ENCODE data around the gene SNX5. TPM values are rescaled to one million over a fixed set of nuclear protein-coding genes. Genes with fewer than 3 reads are reported as not detected.

SNX5 gene
- total and polyA plus RNA-seq, 2 of the 13 experiments (the other 11 are each of a cell fraction or from before 2014, with no cell fraction given): 664 to 1,040 TPM

- Histone ChIP-seq H3K27me3 (ENCODE audit: control insufficient read depth in 1 of 2, insufficient read depth in 2 of 2, low read length in 2 of 2) (peaks cover 7 to 40% of the 10 kb centered on the region in 2 experiments; a peak in 4 of 5 replicates), H3K9ac (ENCODE audit: insufficient read depth, low read depth, low read length) (peak overlapping the region; percentile 12; the same call in 1 of the 2 replicates), H3K27ac (ENCODE audit: extremely low read length, insufficient read depth, low read length) (no peak overlapping the region), H3K36me3 (replicated peaks in 1 of 2; ENCODE audit: control insufficient read depth in 1 of 2, insufficient read depth in 2 of 2, low read length in 2 of 2) (no peaks in the 10 kb centered on the region), H2AFZ (ENCODE audit: low read length) (no peak overlapping the region), H3K4me2 (ENCODE audit: low read depth, low read length) (peak overlapping the region; percentile 65), H3K79me2 (ENCODE audit: insufficient read depth, low read length) (no peaks in the 10 kb centered on the region), H3K4me1 (ENCODE audit: insufficient read depth, low read length) (peaks cover 70% of the 10 kb centered on the region), H4K20me1 (ENCODE audit: insufficient read depth, low read length) (no peaks in the 10 kb centered on the region), H3K9me3 (ENCODE audit: low read length) (no peaks in the 10 kb centered on the region), H3K4me3 (replicated peaks in 1 of 3; ENCODE audit: insufficient read depth in 1 of 3, low read depth in 2 of 3, low read length in 3 of 3) (peak overlapping the region in 1 of 3 experiments; percentile 44; a peak in 2 of 6 replicates)
- ChIA-PET CTCF (ENCODE audit: low intra/inter-chr PET ratio, low total read pairs) (no interaction called here), POLR2A (interaction anchor here (1.1 to 2.7 kb wide), 2 partner anchors 20 to 40 kb away, joined by 5 to 7 read pairs; no protein-coding TSS in a partner anchor)
- no peak for DNase-seq (ENCODE audit: low spot score)
- no TSS peak for BruUV-seq (replicated peaks)
- 5% methylated on average over 6 of the region's 6 CpGs for WGBS (ENCODE audit: low lambda C conversion rate)
- intact Hi-C loops (cut with micrococcal nuclease; ENCODE audit: unreplicated experiment) (loop anchor here (5.0 to 10.0 kb wide), 2 partner anchors 129 to 271 kb away; partner anchors contain the start of genes KAT14 and PET117), in situ Hi-C loops (cut with HindIII; ENCODE audit: extremely low pct_ligation_motif_present, low pct_unique_long_range_greater_than_20kb) (no loop called here)
- ATAC-seq: peak; percentile 45
- FAIRE-seq: no peak
- no peak for TF ChIP-seq DNMT3B (CRISPR knock-in tag; conservative IDR thresholded peaks at IDR 0.05)
- no peak for TF ChIP-seq NR2C2 (CRISPR knock-in tag; IDR thresholded peaks at IDR 0.05; ENCODE audit: borderline replicate concordance)
- TF ChIP-seq, protein P1, sequence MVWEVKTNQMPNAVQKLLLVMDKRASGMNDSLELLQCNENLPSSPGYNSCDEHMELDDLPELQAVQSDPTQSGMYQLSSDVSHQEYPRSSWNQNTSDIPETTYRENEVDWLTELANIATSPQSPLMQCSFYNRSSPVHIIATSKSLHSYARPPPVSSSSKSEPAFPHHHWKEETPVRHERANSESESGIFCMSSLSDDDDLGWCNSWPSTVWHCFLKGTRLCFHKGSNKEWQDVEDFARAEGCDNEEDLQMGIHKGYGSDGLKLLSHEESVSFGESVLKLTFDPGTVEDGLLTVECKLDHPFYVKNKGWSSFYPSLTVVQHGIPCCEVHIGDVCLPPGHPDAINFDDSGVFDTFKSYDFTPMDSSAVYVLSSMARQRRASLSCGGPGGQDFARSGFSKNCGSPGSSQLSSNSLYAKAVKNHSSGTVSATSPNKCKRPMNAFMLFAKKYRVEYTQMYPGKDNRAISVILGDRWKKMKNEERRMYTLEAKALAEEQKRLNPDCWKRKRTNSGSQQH (CRISPR knock-in tag; IDR thresholded peaks at IDR 0.05; ENCODE audit: low read depth): no peak
- TF ChIP-seq, protein P2, sequence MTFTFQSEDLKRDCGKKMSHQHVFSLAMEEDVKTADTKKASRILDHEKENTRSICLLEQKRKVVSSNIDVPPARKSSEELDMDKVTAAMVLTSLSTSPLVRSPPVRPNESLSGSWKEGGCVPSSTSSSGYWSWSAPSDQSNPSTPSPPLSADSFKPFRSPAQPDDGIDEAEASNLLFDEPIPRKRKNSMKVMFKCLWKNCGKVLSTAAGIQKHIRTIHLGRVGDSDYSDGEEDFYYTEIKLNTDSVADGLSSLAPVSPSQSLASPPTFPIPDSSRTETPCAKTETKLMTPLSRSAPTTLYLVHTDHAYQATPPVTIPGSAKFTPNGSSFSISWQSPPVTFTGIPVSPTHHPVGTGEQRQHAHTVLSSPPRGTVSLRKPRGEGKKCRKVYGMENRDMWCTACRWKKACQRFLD (CRISPR knock-in tag; IDR thresholded peaks at IDR 0.05; ENCODE audit: borderline replicate concordance): no peak
- no peak for TF ChIP-seq MTF2 (CRISPR knock-in tag; IDR thresholded peaks at IDR 0.05; ENCODE audit: borderline replicate concordance)
- TF ChIP-seq KDM5A (IDR thresholded peaks at IDR 0.05; ENCODE audit: borderline replicate concordance, low read length): no peak
- 0 out of 2 replicates have a peak, but pooled peaks have one; percentile 10 for TF ChIP-seq ZNF362 (CRISPR knock-in tag; IDR thresholded peaks at IDR 0.05; ENCODE audit: borderline replicate concordance)
- TF ChIP-seq ZNF562 (CRISPR knock-in tag; IDR thresholded peaks at IDR 0.05; ENCODE audit: borderline replicate concordance): no peak
- no peak for TF ChIP-seq ZNF260 (CRISPR knock-in tag; IDR thresholded peaks at IDR 0.05; ENCODE audit: borderline replicate concordance, low read depth)
- TF ChIP-seq HNF1B (CRISPR knock-in tag; IDR thresholded peaks at IDR 0.05): peak; percentile 35; the same call in 1 of the 2 replicates
- no peak for TF ChIP-seq HMG20A (CRISPR knock-in tag; IDR thresholded peaks at IDR 0.05; ENCODE audit: borderline replicate concordance)
- TF ChIP-seq, protein P3, sequence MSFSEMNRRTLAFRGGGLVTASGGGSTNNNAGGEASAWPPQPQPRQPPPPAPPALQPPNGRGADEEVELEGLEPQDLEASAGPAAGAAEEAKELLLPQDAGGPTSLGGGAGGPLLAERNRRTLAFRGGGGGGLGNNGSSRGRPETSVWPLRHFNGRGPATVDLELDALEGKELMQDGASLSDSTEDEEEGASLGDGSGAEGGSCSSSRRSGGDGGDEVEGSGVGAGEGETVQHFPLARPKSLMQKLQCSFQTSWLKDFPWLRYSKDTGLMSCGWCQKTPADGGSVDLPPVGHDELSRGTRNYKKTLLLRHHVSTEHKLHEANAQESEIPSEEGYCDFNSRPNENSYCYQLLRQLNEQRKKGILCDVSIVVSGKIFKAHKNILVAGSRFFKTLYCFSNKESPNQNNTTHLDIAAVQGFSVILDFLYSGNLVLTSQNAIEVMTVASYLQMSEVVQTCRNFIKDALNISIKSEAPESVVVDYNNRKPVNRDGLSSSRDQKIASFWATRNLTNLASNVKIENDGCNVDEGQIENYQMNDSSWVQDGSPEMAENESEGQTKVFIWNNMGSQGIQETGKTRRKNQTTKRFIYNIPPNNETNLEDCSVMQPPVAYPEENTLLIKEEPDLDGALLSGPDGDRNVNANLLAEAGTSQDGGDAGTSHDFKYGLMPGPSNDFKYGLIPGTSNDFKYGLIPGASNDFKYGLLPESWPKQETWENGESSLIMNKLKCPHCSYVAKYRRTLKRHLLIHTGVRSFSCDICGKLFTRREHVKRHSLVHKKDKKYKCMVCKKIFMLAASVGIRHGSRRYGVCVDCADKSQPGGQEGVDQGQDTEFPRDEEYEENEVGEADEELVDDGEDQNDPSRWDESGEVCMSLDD (CRISPR knock-in tag; IDR thresholded peaks at IDR 0.05; ENCODE audit: borderline replicate concordance): no peak
- no peak for TF ChIP-seq ZNF891 (CRISPR knock-in tag; IDR thresholded peaks at IDR 0.05)
- TF ChIP-seq, protein P4, sequence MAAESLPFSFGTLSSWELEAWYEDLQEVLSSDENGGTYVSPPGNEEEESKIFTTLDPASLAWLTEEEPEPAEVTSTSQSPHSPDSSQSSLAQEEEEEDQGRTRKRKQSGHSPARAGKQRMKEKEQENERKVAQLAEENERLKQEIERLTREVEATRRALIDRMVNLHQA (CRISPR knock-in tag; IDR thresholded peaks at IDR 0.05): no peak
Measured at GRCh38 chr20:18005990-18006364, 37.4 kb upstream of the SNX5 start.
